Ishikawa (cell line): ENCODE results near the gene MARCHF3.

ENCODE experiments used
- RAD21 ChIP-seq: IDR thresholded peaks from 2 replicates; pipeline ENCODE4 v1.6.1; 2012; ENCODE audit warnings: low read depth
- TCF12 ChIP-seq: IDR thresholded peaks from 2 replicates; pipeline ENCODE4 v1.6.1; 2012; ENCODE audit warnings: low read depth
- YY1 ChIP-seq: IDR thresholded peaks from 2 replicates; pipeline ENCODE4 v1.6.1; 2012; ENCODE audit warnings: low read depth
- TF ChIP-seq, protein P1 (sequence below): IDR thresholded peaks from 2 replicates; pipeline ENCODE4 v1.6.1; 2012; ENCODE audit warnings: low read depth, mild to moderate bottlenecking

DNA sequence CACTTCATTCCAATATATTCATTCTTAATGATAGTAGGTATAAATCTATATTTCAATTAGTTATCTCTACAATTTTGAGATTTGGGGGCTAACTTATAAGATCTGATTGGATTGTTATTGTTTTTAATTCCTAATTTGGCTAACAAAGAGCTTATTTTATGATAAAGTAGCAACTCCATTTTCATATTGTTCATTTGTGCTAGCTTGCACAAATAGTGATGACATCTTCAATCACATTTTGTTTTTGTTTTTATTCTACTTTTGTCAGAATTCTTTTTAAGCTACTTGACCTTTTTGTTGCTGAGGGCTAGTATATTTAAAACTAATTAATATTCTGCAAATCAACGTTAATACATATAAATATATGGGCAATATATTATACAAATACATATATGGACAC lies 22.8 kb downstream of the MARCHF3 start:
- TF ChIP-seq YY1 (no peak), TCF12 (no peak), RAD21 (no peak)
- TF ChIP-seq, protein P1, sequence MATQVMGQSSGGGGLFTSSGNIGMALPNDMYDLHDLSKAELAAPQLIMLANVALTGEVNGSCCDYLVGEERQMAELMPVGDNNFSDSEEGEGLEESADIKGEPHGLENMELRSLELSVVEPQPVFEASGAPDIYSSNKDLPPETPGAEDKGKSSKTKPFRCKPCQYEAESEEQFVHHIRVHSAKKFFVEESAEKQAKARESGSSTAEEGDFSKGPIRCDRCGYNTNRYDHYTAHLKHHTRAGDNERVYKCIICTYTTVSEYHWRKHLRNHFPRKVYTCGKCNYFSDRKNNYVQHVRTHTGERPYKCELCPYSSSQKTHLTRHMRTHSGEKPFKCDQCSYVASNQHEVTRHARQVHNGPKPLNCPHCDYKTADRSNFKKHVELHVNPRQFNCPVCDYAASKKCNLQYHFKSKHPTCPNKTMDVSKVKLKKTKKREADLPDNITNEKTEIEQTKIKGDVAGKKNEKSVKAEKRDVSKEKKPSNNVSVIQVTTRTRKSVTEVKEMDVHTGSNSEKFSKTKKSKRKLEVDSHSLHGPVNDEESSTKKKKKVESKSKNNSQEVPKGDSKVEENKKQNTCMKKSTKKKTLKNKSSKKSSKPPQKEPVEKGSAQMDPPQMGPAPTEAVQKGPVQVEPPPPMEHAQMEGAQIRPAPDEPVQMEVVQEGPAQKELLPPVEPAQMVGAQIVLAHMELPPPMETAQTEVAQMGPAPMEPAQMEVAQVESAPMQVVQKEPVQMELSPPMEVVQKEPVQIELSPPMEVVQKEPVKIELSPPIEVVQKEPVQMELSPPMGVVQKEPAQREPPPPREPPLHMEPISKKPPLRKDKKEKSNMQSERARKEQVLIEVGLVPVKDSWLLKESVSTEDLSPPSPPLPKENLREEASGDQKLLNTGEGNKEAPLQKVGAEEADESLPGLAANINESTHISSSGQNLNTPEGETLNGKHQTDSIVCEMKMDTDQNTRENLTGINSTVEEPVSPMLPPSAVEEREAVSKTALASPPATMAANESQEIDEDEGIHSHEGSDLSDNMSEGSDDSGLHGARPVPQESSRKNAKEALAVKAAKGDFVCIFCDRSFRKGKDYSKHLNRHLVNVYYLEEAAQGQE = no peak
